HepG2 (cell line): Measurements from ENCODE around the gene ZC3H13.

Experiments
- EZH2 ChIP-seq: conservative IDR thresholded peaks from 2 replicates; pipeline ENCODE4 v1.6.1; 2012; ENCODE audit warnings: mild to moderate bottlenecking, low read depth, low read length, moderate library complexity
- RAD21 ChIP-seq: fragments of 450-650 bp; formaldehyde crosslinking; IDR thresholded peaks from 2 replicates; pipeline ENCODE4 v1.5.0; 2020; ENCODE audit warnings: mild to moderate bottlenecking
- TGIF2 ChIP-seq: IDR thresholded peaks from 2 replicates; pipeline ENCODE4 v1.6.1; 2016; ENCODE audit warnings: control low read depth, missing compliant biosample characterization
- ZFP36 ChIP-seq: fragments of 150-350 bp; IDR thresholded peaks from 2 replicates; pipeline ENCODE4 v1.6.1; 2018; ENCODE audit warnings: borderline replicate concordance, low read length, low read depth; ENCODE audit not compliant: partially characterized antibody
- ZNF549 ChIP-seq: sonication (generic); formaldehyde crosslinking; IDR thresholded peaks from 2 replicates; pipeline ENCODE4 v1.5.0; 2020; ENCODE audit warnings: missing genetic modification reagents
- TF ChIP-seq, protein P1 (sequence below): sonication (generic); formaldehyde crosslinking; IDR thresholded peaks from 2 replicates; pipeline ENCODE4 v1.5.0; 2020; ENCODE audit warnings: mild to moderate bottlenecking, missing genetic modification reagents, borderline replicate concordance

GRCh38 chr13:45909673-45910072, 142.9 kb downstream of the ZC3H13 start:
- TF ChIP-seq ZNF549 (CRISPR knock-in tag): no peak
- TF ChIP-seq TGIF2 (CRISPR knock-in tag): no peak
- TF ChIP-seq, protein P1, sequence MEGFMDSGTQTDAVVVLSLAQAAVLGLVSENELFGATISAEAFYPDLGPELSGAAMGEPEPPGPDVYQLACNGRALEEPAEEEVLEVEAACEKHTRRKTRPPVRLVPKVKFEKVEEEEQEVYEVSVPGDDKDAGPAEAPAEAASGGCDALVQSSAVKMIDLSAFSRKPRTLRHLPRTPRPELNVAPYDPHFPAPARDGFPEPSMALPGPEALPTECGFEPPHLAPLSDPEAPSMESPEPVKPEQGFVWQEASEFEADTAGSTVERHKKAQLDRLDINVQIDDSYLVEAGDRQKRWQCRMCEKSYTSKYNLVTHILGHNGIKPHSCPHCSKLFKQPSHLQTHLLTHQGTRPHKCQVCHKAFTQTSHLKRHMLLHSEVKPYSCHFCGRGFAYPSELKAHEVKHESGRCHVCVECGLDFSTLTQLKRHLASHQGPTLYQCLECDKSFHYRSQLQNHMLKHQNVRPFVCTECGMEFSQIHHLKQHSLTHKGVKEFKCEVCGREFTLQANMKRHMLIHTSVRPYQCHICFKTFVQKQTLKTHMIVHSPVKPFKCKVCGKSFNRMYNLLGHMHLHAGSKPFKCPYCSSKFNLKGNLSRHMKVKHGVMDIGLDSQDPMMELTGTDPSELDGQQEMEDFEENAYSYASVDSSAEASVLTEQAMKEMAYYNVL (CRISPR knock-in tag): no peak
- no peak for TF ChIP-seq EZH2
- no peak for TF ChIP-seq RAD21
- TF ChIP-seq ZFP36: no peak
